Natural killer cell treated with Interleukin-12 subunit alpha and Interleukin-12 subunit beta and Interleukin-15 and Interleukin-18, amount 100 ng/mL, for 72 hours (primary cell): ENCODE data around the gene PBX2. TPM values are rescaled to one million over a fixed set of nuclear protein-coding genes. Genes with fewer than 3 reads are reported as not detected.
"Not testable (repeated sequence)": the region's sequence is repeated elsewhere in the genome, so short reads cannot be mapped to it uniquely, and the experiment has no call there.

Experiments used
- ATAC-seq, 2 donors: fragments of 150-1000 bp; cut with Tn5 transposase in 1 of 2; sonication (Bioruptor Pico), chemical (Tn5 transposase) in 1 of 2; 2 replicates each; pipeline ENCODE4 v1.10.0; 2021
- DNase-seq: peaks from one replicate; pipeline ENCODE4 v3.0.0; 2022; ENCODE audit warnings: low spot score
- H3K27ac Mint-ChIP-seq, 2 donors: 1 replicate in 1 of 2; 2 replicates in 1 of 2; pipeline ENCODE4 v1.8.0; 2022; ENCODE audit warnings: mixed read lengths in 2 of 2, mild to moderate bottlenecking in 1 of 2, moderate library complexity in 1 of 2
- H3K27me3 Mint-ChIP-seq, 2 donors: 1 replicate in 1 of 2; 2 replicates in 1 of 2; pipeline ENCODE4 v1.8.0; 2022; ENCODE audit warnings: mixed read lengths in 2 of 2
- H3K36me3 Mint-ChIP-seq: one replicate; pipeline ENCODE4 v1.8.0; 2022; ENCODE audit warnings: mixed read lengths
- H3K4me1 Mint-ChIP-seq, 2 donors: 1 replicate in 1 of 2; 2 replicates in 1 of 2; pipeline ENCODE4 v1.8.0; 2022; ENCODE audit warnings: low read depth in 2 of 2, mixed read lengths in 2 of 2, mild to moderate bottlenecking in 1 of 2
- H3K4me3 Mint-ChIP-seq: one replicate; pipeline ENCODE4 v1.8.0; 2022; ENCODE audit warnings: mixed read lengths
- H3K9me3 Mint-ChIP-seq: 2 replicates; pipeline ENCODE4 v1.8.0; 2022; ENCODE audit warnings: mixed read lengths
- total RNA-seq, 2 donors: library from RNA; stranded (reverse); gene quantifications; one replicate each; pipeline ENCODE4 v1.2.3, GENCODE V29; 2022

PBX2 gene
- total RNA-seq, 2 donors from 2014 or later: 64.1 to 89.4 TPM

GRCh38 chr6:32187725-32188380 lies 2.1 kb downstream of the PBX2 start:
- Mint-ChIP-seq H3K27ac (peak overlapping the region; percentile 96 to 98), H3K4me1 (peaks cover 46 to 47% of the 10 kb centered on the region in 2 donors), H3K4me3 (peak overlapping the region; percentile 40), H3K36me3 (peaks cover 21% of the 10 kb centered on the region)
- not testable (repeated sequence) for H3K27me3 Mint-ChIP-seq, ATAC-seq, H3K9me3 Mint-ChIP-seq
- DNase-seq: peak; percentile 57

- ATAC-seq (no peak), DNase-seq (peak; percentile 28)
- H3K36me3 Mint-ChIP-seq: peaks cover 21% of the 10 kb centered on the region
- no peaks in the 10 kb centered on the region for H3K9me3 Mint-ChIP-seq
- H3K27ac Mint-ChIP-seq: peak overlapping the region; percentile 96 to 98
- H3K4me3 Mint-ChIP-seq: peak overlapping the region; percentile 40
- H3K4me1 Mint-ChIP-seq: peaks cover 42 to 44% of the 10 kb centered on the region in 2 donors
- no peaks in the 10 kb centered on the region for H3K27me3 Mint-ChIP-seq
Measured at GRCh38 chr6:32187009-32187709, 2.8 kb downstream of the PBX2 start.

DNA sequence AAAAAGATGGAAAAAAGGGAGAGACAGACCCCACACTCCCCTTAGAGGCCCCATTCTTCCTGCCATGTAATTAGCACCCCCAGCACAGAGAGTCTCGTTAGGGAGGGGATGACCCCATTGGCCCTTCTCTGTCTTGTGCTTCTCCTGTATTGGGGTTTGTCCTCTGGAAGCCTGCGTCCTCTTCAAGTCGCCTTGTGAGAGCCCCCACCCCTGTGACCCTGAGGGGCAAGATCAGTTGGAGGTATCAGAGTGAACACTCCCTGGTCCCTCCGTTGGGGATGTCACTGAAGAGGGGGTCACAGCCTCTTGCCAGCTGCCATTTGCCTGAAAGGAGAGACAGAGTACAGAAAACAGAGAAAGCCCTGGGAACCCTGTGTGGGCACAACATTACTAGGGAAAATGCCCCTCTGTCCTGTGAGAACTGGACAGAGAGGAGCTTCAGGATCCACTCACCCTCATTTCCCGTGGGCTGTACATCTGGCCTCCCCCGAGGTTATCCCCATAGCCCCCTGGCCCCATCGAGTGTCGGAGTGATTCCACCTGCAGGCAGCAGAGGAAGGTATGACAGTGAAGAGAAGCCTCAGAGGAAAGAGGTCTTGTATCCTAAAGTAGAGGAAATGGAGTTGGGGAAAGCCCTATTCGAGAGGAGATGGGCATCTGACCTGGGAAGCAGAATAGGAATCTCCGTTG lies 3.7 kb downstream of the PBX2 start:
- Mint-ChIP-seq H3K36me3 (peaks cover 21% of the 10 kb centered on the region), H3K4me1 (peaks cover 35 to 40% of the 10 kb centered on the region in 2 donors), H3K27ac (peak overlapping the region; percentile 96 to 98), H3K4me3 (peak overlapping the region; percentile 66)
- H3K27me3 Mint-ChIP-seq, ATAC-seq, H3K9me3 Mint-ChIP-seq: not testable (repeated sequence)
- peak; percentile 49 for DNase-seq

DNA sequence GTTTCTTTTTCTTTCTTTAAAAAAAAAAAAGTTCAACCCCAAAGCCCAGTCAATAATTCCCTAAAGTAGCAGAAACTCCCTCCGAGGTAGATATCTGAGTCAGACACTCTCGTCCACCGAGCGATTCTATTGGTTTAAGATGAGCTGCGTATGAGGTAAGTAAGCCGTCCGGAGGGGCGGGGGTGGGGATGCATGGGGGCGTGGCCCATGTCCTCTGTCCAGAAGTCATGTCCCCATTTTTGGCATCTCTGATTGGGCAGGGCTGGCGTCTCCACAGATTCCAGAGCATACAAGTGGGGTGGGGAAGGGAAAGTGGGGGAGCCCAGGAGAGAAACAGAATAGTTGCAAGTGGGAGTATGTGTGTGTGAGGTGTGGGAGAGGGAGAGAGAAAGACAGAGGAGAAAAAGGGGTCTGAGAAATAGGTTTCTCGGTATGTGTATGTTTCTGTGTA lies 4.3 kb downstream of the PBX2 start:
- not testable (repeated sequence) for H3K9me3 Mint-ChIP-seq

DNA sequence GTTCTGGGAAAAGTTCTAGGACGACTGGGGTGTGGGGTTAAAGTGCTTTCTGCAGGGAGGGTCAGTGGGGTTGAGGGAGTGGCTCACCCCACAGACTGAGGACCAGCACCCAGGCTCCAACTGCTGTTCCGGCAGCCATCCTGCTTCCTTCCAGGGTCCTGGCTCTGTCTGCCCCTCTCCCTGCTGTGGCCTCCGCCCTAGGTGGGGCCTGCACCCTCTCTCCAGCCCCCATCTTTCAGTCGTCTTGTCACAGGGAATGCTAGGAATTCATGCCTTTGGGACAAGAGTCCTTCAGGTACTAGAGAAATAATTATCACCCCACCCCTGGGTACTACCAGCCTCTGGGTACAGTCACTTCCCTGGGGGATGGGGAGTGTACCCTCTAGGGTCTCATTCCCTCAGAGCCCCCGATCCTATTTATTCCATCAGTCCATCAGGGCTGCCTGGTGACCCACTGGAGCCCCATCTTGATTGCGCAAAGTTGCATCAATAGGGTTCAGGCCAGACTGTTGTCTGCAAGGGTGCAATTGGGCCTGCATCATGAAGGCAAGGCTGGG lies 5.8 kb downstream of the PBX2 start, which contains the start of gene AGER:
TSS of gene AGER (minus strand) at position 170 of the 557 bp plus-strand sequence. CDS start at position 139, 31 bp downstream.
- no peak for DNase-seq
- Mint-ChIP-seq H3K4me3 (no peak within 1 kb of the TSS), H3K4me1 (peaks cover 40 to 44% of the 10 kb centered on the region in 2 donors), H3K36me3 (peaks cover 20% of the 10 kb centered on the region), H3K27me3 (no peaks in the 10 kb centered on the region), H3K27ac (peak within 1 kb of the TSS; percentile 96 to 98), H3K9me3 (no peaks in the 10 kb centered on the region)
- no peak for ATAC-seq

More for the DNA sequence above, 4.3 kb downstream of the PBX2 start:
- peak; percentile 1 for DNase-seq
- not testable (repeated sequence) for H3K27me3 Mint-ChIP-seq
- Mint-ChIP-seq H3K4me3 (peak overlapping the region; percentile 66), H3K27ac (peak overlapping the region; percentile 96 to 98), H3K4me1 (peaks cover 32 to 36% of the 10 kb centered on the region in 2 donors), H3K36me3 (peaks cover 21% of the 10 kb centered on the region)
- peak in 1 of 2 donors; percentile 53 for ATAC-seq

DNA sequence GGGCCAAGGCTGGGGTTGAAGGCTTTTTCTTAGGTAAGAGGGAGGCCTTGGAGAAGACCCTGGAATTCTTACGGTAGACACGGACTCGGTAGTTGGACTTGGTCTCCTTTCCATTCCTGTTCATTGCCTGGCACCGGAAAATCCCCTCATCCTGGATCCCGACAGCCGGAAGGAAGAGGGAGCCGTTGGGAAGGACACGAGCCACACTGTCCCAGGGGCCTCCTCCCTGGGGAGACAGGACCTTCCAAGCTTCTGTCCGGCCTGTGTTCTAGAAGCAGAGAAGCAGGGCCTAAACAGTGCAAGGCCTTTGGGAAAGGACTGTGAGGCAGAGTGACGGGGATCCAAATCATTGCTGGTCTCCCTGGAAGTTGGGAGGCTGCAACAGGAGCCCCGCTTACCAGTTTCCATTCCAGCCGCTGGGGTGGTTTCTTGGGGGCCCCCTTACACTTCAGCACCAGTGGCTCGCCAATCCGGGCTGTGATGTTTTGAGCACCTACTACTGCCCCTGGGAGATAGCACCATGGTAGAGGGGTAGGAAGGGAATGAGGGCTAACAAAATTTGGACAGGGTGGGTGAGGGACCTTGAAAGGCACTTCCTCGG lies 6.4 kb downstream of the PBX2 start:
- Mint-ChIP-seq H3K9me3 (no peaks in the 10 kb centered on the region), H3K4me1 (peaks cover 40 to 44% of the 10 kb centered on the region in 2 donors), H3K27ac (no peak overlapping the region), H3K4me3 (no peak overlapping the region), H3K36me3 (peaks cover 14% of the 10 kb centered on the region), H3K27me3 (no peaks in the 10 kb centered on the region)
- DNase-seq (no peak), ATAC-seq (no peak)

DNA sequence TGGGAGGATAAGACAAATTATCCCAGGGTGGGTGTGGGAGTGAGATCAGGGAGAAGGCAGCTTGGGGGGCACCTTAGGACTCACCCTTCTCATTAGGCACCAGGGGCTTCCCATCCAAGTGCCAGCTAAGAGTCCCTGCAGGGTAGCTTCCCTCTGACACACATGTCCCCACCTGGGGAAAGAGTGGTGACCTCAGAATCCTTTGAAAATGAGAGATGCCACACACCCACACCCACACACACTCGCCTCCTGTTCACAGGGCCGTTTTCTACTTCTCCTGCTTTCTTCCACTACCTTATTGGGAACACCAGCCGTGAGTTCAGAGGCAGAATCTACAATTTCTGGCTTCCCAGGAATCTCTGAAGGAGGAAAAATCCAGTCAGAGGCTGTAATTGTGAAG lies 7.0 kb downstream of the PBX2 start:
- peaks cover 13% of the 10 kb centered on the region for H3K36me3 Mint-ChIP-seq
- DNase-seq (no peak), ATAC-seq (no peak)
- no peaks in the 10 kb centered on the region for H3K27me3 Mint-ChIP-seq
- no peak overlapping the region for H3K4me3 Mint-ChIP-seq
- peaks cover 43 to 46% of the 10 kb centered on the region in 2 donors for H3K4me1 Mint-ChIP-seq
- no peaks in the 10 kb centered on the region for H3K9me3 Mint-ChIP-seq
- H3K27ac Mint-ChIP-seq: no peak overlapping the region

DNA sequence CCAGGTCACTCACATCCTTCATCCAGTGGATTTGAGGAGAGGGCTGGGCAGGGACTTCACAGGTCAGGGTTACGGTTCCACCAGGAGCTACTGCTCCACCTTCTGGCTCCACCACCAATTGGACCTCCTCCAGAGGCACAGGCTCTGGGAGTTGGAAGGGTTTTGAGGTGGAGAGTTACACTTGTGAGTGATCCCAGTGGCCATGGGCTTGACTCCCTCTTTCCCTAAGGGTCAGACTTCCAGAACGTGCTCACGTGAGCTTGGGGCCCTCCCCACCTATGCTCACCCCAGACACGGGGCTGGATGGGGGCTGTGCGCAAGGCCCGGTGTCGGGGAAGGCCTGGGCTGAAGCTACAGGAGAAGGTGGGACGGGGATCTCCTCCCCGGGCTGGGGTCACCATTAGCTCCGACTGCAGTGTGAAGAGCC lies 7.4 kb downstream of the PBX2 start:
- Mint-ChIP-seq H3K4me1 (peaks cover 43 to 49% of the 10 kb centered on the region in 2 donors), H3K27me3 (no peaks in the 10 kb centered on the region), H3K4me3 (no peak overlapping the region), H3K27ac (no peak overlapping the region), H3K9me3 (no peaks in the 10 kb centered on the region), H3K36me3 (peaks cover 12% of the 10 kb centered on the region)
- ATAC-seq (no peak), DNase-seq (peak; percentile 15)

- Mint-ChIP-seq H3K27ac (no peak overlapping the region), H3K36me3 (peaks cover 6% of the 10 kb centered on the region), H3K4me1 (peaks cover 42 to 49% of the 10 kb centered on the region in 2 donors), H3K27me3 (no peaks in the 10 kb centered on the region), H3K4me3 (no peak overlapping the region), H3K9me3 (no peaks in the 10 kb centered on the region)
- ATAC-seq: no peak
- DNase-seq: peak; percentile 54
Measured at GRCh38 chr6:32181915-32182529, 8.0 kb downstream of the PBX2 start.

DNA sequence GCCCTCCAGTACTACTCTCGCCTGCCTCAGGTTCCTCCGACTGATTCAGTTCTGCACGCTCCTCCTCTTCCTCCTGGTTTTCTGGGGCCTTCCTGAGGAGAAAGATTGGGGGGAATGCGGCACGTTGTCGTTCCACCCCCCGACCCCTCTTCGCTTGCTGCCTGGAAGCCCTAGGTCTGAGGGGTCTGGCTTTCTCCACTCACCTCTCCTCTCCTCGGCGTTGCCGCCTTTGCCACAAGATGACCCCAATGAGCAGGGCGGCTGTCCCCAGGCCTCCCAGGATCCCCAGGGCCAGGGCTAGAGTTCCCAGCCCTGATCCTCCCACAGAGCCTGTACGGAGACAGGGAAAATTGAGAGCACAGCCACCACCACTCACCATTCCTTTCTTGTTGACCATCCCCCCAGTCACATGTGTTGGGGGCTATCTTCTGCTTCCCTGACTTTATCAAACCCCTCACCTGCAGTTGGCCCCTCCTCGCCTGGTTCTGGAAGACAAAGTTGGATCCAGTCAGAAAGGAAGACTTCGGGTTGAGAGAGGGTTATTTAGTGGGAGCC lies 8.8 kb downstream of the PBX2 start:
- no peaks in the 10 kb centered on the region for H3K36me3 Mint-ChIP-seq
- no peaks in the 10 kb centered on the region for H3K9me3 Mint-ChIP-seq
- ATAC-seq (no peak), DNase-seq (peak; percentile 47)
- no peaks in the 10 kb centered on the region for H3K27me3 Mint-ChIP-seq
- peaks cover 42 to 49% of the 10 kb centered on the region in 2 donors for H3K4me1 Mint-ChIP-seq
- H3K4me3 Mint-ChIP-seq: no peak overlapping the region
- peak overlapping the region in 1 of 2 donors; percentile 57 for H3K27ac Mint-ChIP-seq

DNA sequence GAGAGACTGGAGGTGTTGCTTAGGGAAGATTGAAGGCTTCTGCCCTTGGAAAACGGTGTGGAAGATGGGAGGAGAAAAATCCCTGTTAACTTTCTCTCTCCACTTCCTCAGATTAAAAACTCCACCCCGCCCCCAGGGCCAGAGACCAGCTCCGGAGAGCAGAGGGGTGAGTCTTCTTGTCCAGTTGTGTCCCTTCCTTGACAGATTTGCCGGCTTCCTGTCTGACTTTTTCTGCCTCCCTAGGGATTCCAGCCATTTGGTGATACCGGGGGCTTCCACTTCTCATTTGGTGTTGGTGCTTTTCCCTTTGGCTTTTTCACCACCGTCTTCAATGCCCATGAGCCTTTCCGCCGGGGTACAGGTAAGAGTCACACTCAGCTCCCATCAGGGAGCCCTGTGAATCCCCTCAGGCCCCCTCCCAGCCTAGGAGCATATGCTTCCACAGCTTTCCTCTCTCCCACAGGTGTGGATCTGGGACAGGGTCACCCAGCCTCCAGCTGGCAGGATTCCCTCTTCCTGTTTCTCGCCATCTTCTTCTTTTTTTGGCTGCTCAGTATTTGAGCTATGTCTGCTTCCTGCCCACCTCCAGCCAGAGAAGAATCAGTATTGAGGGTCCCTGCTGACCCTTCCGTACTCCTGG lies 10.1 kb downstream of the PBX2 start:
- Mint-ChIP-seq H3K27ac (peak overlapping the region; percentile 92 to 95), H3K36me3 (no peaks in the 10 kb centered on the region), H3K27me3 (no peaks in the 10 kb centered on the region), H3K9me3 (no peaks in the 10 kb centered on the region), H3K4me3 (peak overlapping the region; percentile 47), H3K4me1 (peaks cover 42 to 46% of the 10 kb centered on the region in 2 donors)
- DNase-seq (peak; percentile 34), ATAC-seq (no peak)
